NB4 (cell line): Measurements from ENCODE around the gene KRTAP9-6.

Experiments used
- DNase-seq: peaks from one replicate; pipeline ENCODE4 v3.0.0; 2010; ENCODE audit warnings: low read depth
- H3K4me3 ChIP-seq: one replicate; pipeline ENCODE4 v1.5.1; 2011; ENCODE audit warnings: mild to moderate bottlenecking, low read depth, low read length, moderate library complexity
- CTCF ChIP-seq: IDR thresholded peaks from one replicate; pipeline ENCODE4 v1.5.1; 2012; ENCODE audit warnings: low read depth, low read length
- MAX ChIP-seq: IDR thresholded peaks from 2 replicates; pipeline ENCODE4 v1.6.1; 2011; ENCODE audit warnings: low read depth, low read length
- MYC ChIP-seq: IDR thresholded peaks from 2 replicates; pipeline ENCODE4 v1.6.1; 2011; ENCODE audit warnings: low read depth, low read length
- POLR2A ChIP-seq: IDR thresholded peaks from 2 replicates; pipeline ENCODE4 v1.6.1; 2011; ENCODE audit warnings: mild to moderate bottlenecking; ENCODE audit not compliant: insufficient read length; ENCODE audit errors: extremely low read depth

Gene KRTAP9-6

GRCh38 chr17:41298458-41299135 lies 33.4 kb downstream of the KRTAP9-6 start:
- no peak for DNase-seq
- TF ChIP-seq POLR2A (no peak), MAX (no peak), MYC (no peak), CTCF (no peak)
- no peak overlapping the region for H3K4me3 ChIP-seq

- TF ChIP-seq CTCF (no peak), POLR2A (no peak), MYC (no peak), MAX (no peak)
- no peak for DNase-seq
These were observed 36.1 kb downstream of the KRTAP9-6 start for GRCh38 chr17:41301204-41301790.

GRCh38 chr17:41301916-41302901 lies 37.0 kb downstream of the KRTAP9-6 start, which contains the start of gene KRTAP29-1:
KRTAP29-1 (minus strand) TSS chr17:41302851; CDS start chr17:41302851, 0 bp downstream.
- H3K4me3 ChIP-seq: no peak within 1 kb of the TSS
- no peak for DNase-seq
- TF ChIP-seq CTCF (no peak), POLR2A (no peak)

More at GRCh38 chr17:41301204-41301790, 36.1 kb downstream of the KRTAP9-6 start:
- no peak overlapping the region for H3K4me3 ChIP-seq

- H3K4me3 ChIP-seq: no peak overlapping the region
- DNase-seq: no peak
- TF ChIP-seq POLR2A: no peak
- TF ChIP-seq MYC: no peak
- TF ChIP-seq MAX: no peak
- no peak for TF ChIP-seq CTCF
These were observed 37.8 kb downstream of the KRTAP9-6 start for GRCh38 chr17:41302981-41303380.

- no peak for DNase-seq
- TF ChIP-seq POLR2A (no peak), CTCF (no peak), MAX (no peak), MYC (no peak)
- no peak overlapping the region for H3K4me3 ChIP-seq
These were observed 38.9 kb downstream of the KRTAP9-6 start for GRCh38 chr17:41304091-41304490.
